IMR-90 (cell line): ENCODE results near the gene HIVEP1. TPM values are rescaled to one million over a fixed set of nuclear protein-coding genes. Genes with fewer than 3 reads are reported as not detected.
A peak's percentile ranks its signal among the peaks of the same experiment; 100 is the strongest.

ENCODE experiments used
- ATAC-seq: fragments of 200-7000 bp; cut with Tn5 transposase; 2 replicates; pipeline ENCODE4 v1.9.1; 2020; ENCODE audit warnings: low read depth, mild to moderate bottlenecking, moderate library complexity
- BruUV-seq: library from RNA; stranded (reverse); fragments of 400-500 nt; replicated peaks from 2 replicates; lab custom pipeline; 2021; lab: Mats Ljungman, UMichigan
- CTCF ChIA-PET: fragments of 300-600 bp; formaldehyde crosslinking; extraction: SDS; loops from one replicate; lab custom pipeline; 2021; ENCODE audit warnings: antibody characterized with exemption; lab: Yijun Ruan, JAX
- POLR2A ChIA-PET: fragments of 300-600 bp; sonication (Branson Sonifier 250); formaldehyde crosslinking; loops from one replicate; lab custom pipeline; 2022; ENCODE audit warnings: antibody characterized with exemption; ENCODE audit not compliant: unreplicated experiment; lab: Charles Lee
- DNase-seq: peaks from one replicate; pipeline ENCODE4 v3.0.0; 2013
- H2AFZ ChIP-seq: replicated peaks from 2 replicates; pipeline ENCODE3; 2013; ENCODE audit warnings: low read length, mild to moderate bottlenecking; ENCODE audit not compliant: poor library complexity
- H2AK5ac ChIP-seq: 2 replicates; pipeline ENCODE4 v1.6.1; 2013; ENCODE audit warnings: low read depth, low read length, inconsistent platforms
- H2AK9ac ChIP-seq: replicated peaks from 2 replicates; pipeline ENCODE3; 2013; ENCODE audit warnings: mild to moderate bottlenecking, low read depth, low read length, moderate library complexity; ENCODE audit not compliant: poor library complexity
- H2BK120ac ChIP-seq: 2 replicates; pipeline ENCODE4 v1.6.1; 2013; ENCODE audit warnings: low read depth, low read length, inconsistent platforms
- H2BK15ac ChIP-seq: 3 replicates; pipeline ENCODE4 v1.6.1; 2013; ENCODE audit warnings: low read depth, low read length, inconsistent platforms
- H2BK20ac ChIP-seq: 2 replicates; pipeline ENCODE4 v1.6.1; 2013; ENCODE audit warnings: low read depth, mild to moderate bottlenecking, inconsistent platforms, low read length, moderate library complexity
- H2BK5ac ChIP-seq: 2 replicates; pipeline ENCODE4 v1.6.1; 2013; ENCODE audit warnings: mild to moderate bottlenecking, low read depth, low read length, inconsistent platforms; ENCODE audit not compliant: poor library complexity, severe bottlenecking
- H3K14ac ChIP-seq: replicated peaks from 2 replicates; pipeline ENCODE4 v1.6.1; 2013; ENCODE audit warnings: low read depth, low read length, inconsistent platforms
- H3K18ac ChIP-seq: 2 replicates; pipeline ENCODE4 v1.6.1; 2013; ENCODE audit warnings: low read depth, low read length, control low read depth
- H3K23ac ChIP-seq: 2 replicates; pipeline ENCODE4 v1.6.1; 2013; ENCODE audit warnings: low read depth, low read length, inconsistent platforms
- H3K27ac ChIP-seq: 2 replicates; pipeline ENCODE4 v1.5.1; 2013; ENCODE audit warnings: mild to moderate bottlenecking, control low read depth, low read length; ENCODE audit not compliant: insufficient read depth
- H3K27me3 ChIP-seq: 2 replicates; pipeline ENCODE4 v1.6.1; 2013; ENCODE audit warnings: low read length; ENCODE audit not compliant: control insufficient read depth, insufficient read depth
- H3K36me3 ChIP-seq: 2 replicates; pipeline ENCODE4 v1.6.1; 2013; ENCODE audit warnings: low read length, mixed read lengths; ENCODE audit not compliant: control insufficient read depth, insufficient read depth
- H3K4ac ChIP-seq: 2 replicates; pipeline ENCODE4 v1.6.1; 2013; ENCODE audit warnings: low read depth, low read length, inconsistent platforms
- H3K4me1 ChIP-seq: 2 replicates; pipeline ENCODE4 v1.6.1; 2013; ENCODE audit warnings: low read length, mixed read lengths; ENCODE audit not compliant: control insufficient read depth, insufficient read depth
- H3K4me2 ChIP-seq: 2 replicates; pipeline ENCODE4 v1.6.1; 2013; ENCODE audit warnings: low read depth, mild to moderate bottlenecking, control low read depth, low read length, moderate library complexity
- H3K4me3 ChIP-seq: 2 replicates; pipeline ENCODE4 v1.5.1; 2013; ENCODE audit warnings: low read depth, mild to moderate bottlenecking, control low read depth, low read length, moderate library complexity; ENCODE audit not compliant: insufficient read depth
- H3K56ac ChIP-seq: 2 replicates; pipeline ENCODE4 v1.6.1; 2013; ENCODE audit warnings: low read length, inconsistent platforms; ENCODE audit not compliant: insufficient read depth; ENCODE audit errors: extremely low read depth
- H3K79me1 ChIP-seq, 2 experiments: 2 replicates each; pipeline ENCODE4 v1.6.1; 2013; ENCODE audit warnings: low read length in 2 of 2, inconsistent platforms in 1 of 2, low read depth in 1 of 2
- H3K9ac ChIP-seq: 2 replicates; pipeline ENCODE4 v1.6.1; 2013; ENCODE audit warnings: low read depth, low read length, control low read depth
- H3K9me1 ChIP-seq: 2 replicates; pipeline ENCODE4 v1.6.1; 2013; ENCODE audit warnings: low read length, inconsistent platforms; ENCODE audit not compliant: insufficient read depth
- H3K9me3 ChIP-seq: 2 replicates; pipeline ENCODE4 v1.6.1; 2013; ENCODE audit warnings: low read length; ENCODE audit not compliant: control insufficient read depth, insufficient read depth
- H4K20me1 ChIP-seq: 2 replicates; pipeline ENCODE4 v1.6.1; 2013; ENCODE audit warnings: low read length, inconsistent platforms; ENCODE audit not compliant: insufficient read depth
- H4K5ac ChIP-seq: 2 replicates; pipeline ENCODE4 v1.6.1; 2013; ENCODE audit warnings: mild to moderate bottlenecking, low read depth, low read length, control low read depth
- H4K8ac ChIP-seq, 2 experiments: 2 replicates each; pipeline ENCODE4 v1.6.1; 2013; ENCODE audit warnings: low read depth in 2 of 2, low read length in 2 of 2, control low read depth in 1 of 2, inconsistent platforms in 1 of 2
- H4K91ac ChIP-seq: 2 replicates; pipeline ENCODE4 v1.6.1; 2013; ENCODE audit warnings: low read depth, low read length, inconsistent platforms; ENCODE audit not compliant: insufficient read depth
- BHLHE40 ChIP-seq: fragments of 150-350 bp; IDR thresholded peaks from 2 replicates; pipeline ENCODE4 v1.6.1; 2016; ENCODE audit warnings: mild to moderate bottlenecking, low read depth, low read length
- CEBPB ChIP-seq: IDR thresholded peaks from 2 replicates; pipeline ENCODE4 v1.6.1; 2012; ENCODE audit warnings: low read depth, low read length, improper control_type of control experiment
- CHD1 ChIP-seq: IDR thresholded peaks from 2 replicates; pipeline ENCODE4 v1.6.1; 2012; ENCODE audit warnings: low read depth, low read length, improper control_type of control experiment
- MAFK ChIP-seq: IDR thresholded peaks from 2 replicates; pipeline ENCODE4 v1.6.1; 2012; ENCODE audit warnings: low read depth, low read length, improper control_type of control experiment
- MAZ ChIP-seq: IDR thresholded peaks from 2 replicates; pipeline ENCODE4 v1.6.1; 2012; ENCODE audit warnings: low read depth, mild to moderate bottlenecking, low read length, improper control_type of control experiment, moderate library complexity, borderline replicate concordance
- MXI1 ChIP-seq: IDR thresholded peaks from 2 replicates; pipeline ENCODE4 v1.6.1; 2012; ENCODE audit warnings: low read depth, mild to moderate bottlenecking, low read length, moderate library complexity, borderline replicate concordance
- RFX5 ChIP-seq: IDR thresholded peaks from 2 replicates; pipeline ENCODE4 v1.8.0; 2012; ENCODE audit warnings: low read depth, mild to moderate bottlenecking, low read length, moderate library complexity
- SMC3 ChIP-seq: fragments of 150-350 bp; IDR thresholded peaks from 2 replicates; pipeline ENCODE4 v1.6.1; 2016; ENCODE audit warnings: low read depth, mild to moderate bottlenecking, antibody characterized with exemption, low read length, moderate library complexity
- USF2 ChIP-seq: fragments of 150-350 bp; IDR thresholded peaks from 2 replicates; pipeline ENCODE4 v1.6.1; 2017; ENCODE audit warnings: mild to moderate bottlenecking, antibody characterized with exemption, low read length, low read depth
- WGBS, 2 experiments: methylation state at CpG; one replicate each; pipeline versions ENCODE4 v1.1.5 to v1.1.7; 2013; ENCODE audit warnings: missing lambda C conversion rate in 2 of 2; ENCODE audit not compliant: insufficient read length in 1 of 2; ENCODE audit errors: extremely low coverage in 2 of 2; 5-methylcytosine and 5-hydroxymethylcytosine counted together
- dilution Hi-C: fragments of 300-500 bp; cut with HindIII; formaldehyde crosslinking; loops from one replicate; pipeline ENCODE4 v1.14.3; 2018; ENCODE audit warnings: low sequenced_read_pairs; ENCODE audit not compliant: unreplicated experiment
- in situ Hi-C: fragments of 300-500 bp; cut with MboI; formaldehyde crosslinking; loops from 3 replicates; pipeline ENCODE4 v1.14.3; 2019; ENCODE audit warnings: low sequenced_read_pairs, inconsistent platforms, mixed read lengths
- intact Hi-C: fragments of 100-400 bp; cut with micrococcal nuclease; formaldehyde crosslinking; loops from 2 replicates; pipeline ENCODE4 v1.10.0; 2022
- polyA plus RNA-seq, 3 experiments: library from polyadenylated mRNA; depleted of rRNA; stranded (reverse); fragments of >200 nt; gene quantifications; 2 replicates each; pipeline ENCODE4 v1.2.3, GENCODE V29; 2012; ENCODE audit warnings: low replicate concordance in 1 of 3
- total RNA-seq: library from RNA; depleted of rRNA; stranded (reverse); fragments of >200 nt; gene quantifications from 2 replicates; pipeline ENCODE4 v1.2.3, GENCODE V29; 2012
- TF ChIP-seq, protein P1 (sequence below): conservative IDR thresholded peaks from 2 replicates; pipeline ENCODE4 v1.5.1; 2012; ENCODE audit warnings: mild to moderate bottlenecking, low read depth, low read length, improper control_type of control experiment

HIVEP1 gene
- total and polyA plus RNA-seq, 2 of the 4 experiments (the other 2 are of a cell fraction), result 13.0 to 17.2 TPM

GRCh38 chr6:12007887-12008286, 4.2 kb upstream of the HIVEP1 start:
- Histone ChIP-seq H3K4me2 (peak overlapping the region; percentile 90; the same call in 1 of the 2 replicates), H4K8ac (peak overlapping the region; percentile 91 to 95), H3K79me1 (peaks cover 0 to 15% of the 10 kb centered on the region in 2 experiments; a peak in 1 of 4 replicates), H4K20me1 (no peaks in the 10 kb centered on the region), H3K18ac (peak overlapping the region; percentile 63), H3K9me1 (no peaks in the 10 kb centered on the region; the same call in 1 of the 2 replicates), H3K36me3 (no peaks in the 10 kb centered on the region), H3K23ac (peak overlapping the region; percentile 82), H3K4me3 (peak overlapping the region; percentile 83; the same call in 1 of the 2 replicates), H2AK5ac (peak overlapping the region; percentile 62; the same call in 1 of the 2 replicates), H2BK5ac (peak overlapping the region; percentile 69), H3K14ac (peak overlapping the region; percentile 89), H2AK9ac (no peak overlapping the region), H3K9me3 (no peaks in the 10 kb centered on the region), H4K91ac (peak overlapping the region; percentile 92), H4K5ac (peak overlapping the region; percentile 68; the same call in 1 of the 2 replicates), H2BK120ac (peak overlapping the region; percentile 94), H3K56ac (peak overlapping the region; percentile 85), H3K9ac (peak overlapping the region; percentile 88; the same call in 1 of the 2 replicates), H2AFZ (peak overlapping the region; percentile 77), H3K4me1 (no peaks in the 10 kb centered on the region; the same call in 1 of the 2 replicates), H2BK15ac (peak overlapping the region; percentile 99; the same call in 2 of the 3 replicates), H3K27me3 (no peaks in the 10 kb centered on the region), H2BK20ac (peak overlapping the region; percentile 82), H3K4ac (peak overlapping the region; percentile 96), H3K27ac (peak overlapping the region; percentile 94; the same call in 1 of the 2 replicates)
- DNase-seq (no peak), ATAC-seq (no peak)
- intact Hi-C loops, result no loop called here
- no TSS peak for BruUV-seq
- TF ChIP-seq CEBPB, result no peak
- TF ChIP-seq, protein P1, sequence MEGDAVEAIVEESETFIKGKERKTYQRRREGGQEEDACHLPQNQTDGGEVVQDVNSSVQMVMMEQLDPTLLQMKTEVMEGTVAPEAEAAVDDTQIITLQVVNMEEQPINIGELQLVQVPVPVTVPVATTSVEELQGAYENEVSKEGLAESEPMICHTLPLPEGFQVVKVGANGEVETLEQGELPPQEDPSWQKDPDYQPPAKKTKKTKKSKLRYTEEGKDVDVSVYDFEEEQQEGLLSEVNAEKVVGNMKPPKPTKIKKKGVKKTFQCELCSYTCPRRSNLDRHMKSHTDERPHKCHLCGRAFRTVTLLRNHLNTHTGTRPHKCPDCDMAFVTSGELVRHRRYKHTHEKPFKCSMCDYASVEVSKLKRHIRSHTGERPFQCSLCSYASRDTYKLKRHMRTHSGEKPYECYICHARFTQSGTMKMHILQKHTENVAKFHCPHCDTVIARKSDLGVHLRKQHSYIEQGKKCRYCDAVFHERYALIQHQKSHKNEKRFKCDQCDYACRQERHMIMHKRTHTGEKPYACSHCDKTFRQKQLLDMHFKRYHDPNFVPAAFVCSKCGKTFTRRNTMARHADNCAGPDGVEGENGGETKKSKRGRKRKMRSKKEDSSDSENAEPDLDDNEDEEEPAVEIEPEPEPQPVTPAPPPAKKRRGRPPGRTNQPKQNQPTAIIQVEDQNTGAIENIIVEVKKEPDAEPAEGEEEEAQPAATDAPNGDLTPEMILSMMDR, result no peak
- no peak for TF ChIP-seq SMC3
- no peak for TF ChIP-seq RFX5
- no peak for TF ChIP-seq MXI1
- TF ChIP-seq CHD1, result no peak
- TF ChIP-seq USF2, result no peak
- no peak for TF ChIP-seq MAFK
- TF ChIP-seq BHLHE40, result no peak
- no peak for TF ChIP-seq MAZ
- WGBS, 2 experiments, result no CpG with 5 or more reads among the region's 4 CpGs
- in situ Hi-C loops, result loop anchor here (10.0 kb wide), 1 partner anchor 303 kb away; no protein-coding TSS in a partner anchor
- ChIA-PET POLR2A (no interaction called here), CTCF (no interaction called here)
- dilution Hi-C loops, result no loop called here
